ENCODE data around the gene ENO2.
"Not testable (repeated sequence)": the region's sequence is repeated elsewhere in the genome, so short reads cannot be mapped to it uniquely, and the experiment has no call there.

- TF ChIP-seq ELF1 (IDR thresholded peaks at IDR 0.05); RCOR1 (IDR thresholded peaks at IDR 0.05; ENCODE audit: low read length); CTCF (IDR thresholded peaks at IDR 0.05); POLR2AphosphoS5 (IDR thresholded peaks at IDR 0.05; ENCODE audit: low read depth, low read length); JUND (IDR thresholded peaks at IDR 0.05); TEAD4 (IDR thresholded peaks at IDR 0.05; ENCODE audit: borderline replicate concordance, insufficient read depth); FOXM1 (IDR thresholded peaks at IDR 0.05; ENCODE audit: low read depth); MEF2A (IDR thresholded peaks at IDR 0.05; ENCODE audit: borderline replicate concordance, low read depth): not testable (repeated sequence)
Observed at GRCh38 chr12:6889775-6890573, 24.4 kb upstream of the ENO2 start.

All from SK-N-SH (cell line).